Measurements from ENCODE around the gene TM4SF1. TPM values are rescaled to one million over a fixed set of nuclear protein-coding genes. Genes with fewer than 3 reads are reported as not detected.

TM4SF1 gene
- total and polyA plus RNA-seq, 2 experiments from 2014 or later, result 0.10 to 0.74 TPM

DNA sequence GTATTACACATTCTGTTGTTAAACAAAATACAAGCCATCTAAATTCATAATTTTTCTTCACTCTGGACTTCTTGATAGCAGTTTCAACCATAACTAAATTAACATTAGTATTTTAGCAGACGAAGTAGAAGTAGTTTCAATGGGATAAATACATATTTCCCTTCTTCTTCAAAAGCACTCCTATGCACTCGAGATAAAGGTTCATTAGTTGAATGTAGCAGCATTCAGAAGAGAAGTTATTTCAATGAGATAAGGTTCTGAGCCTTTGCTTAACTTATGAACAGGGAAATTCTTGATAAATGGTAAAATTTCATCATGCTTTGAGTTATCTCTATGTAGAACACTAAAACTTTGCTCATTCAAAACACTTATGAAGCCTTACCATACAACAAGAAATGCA, 55.8 kb downstream of the TM4SF1 start:
- Histone ChIP-seq H2AFZ (no peak overlapping the region), H3K9me2 (ENCODE audit: insufficient read depth) (peaks cover 4% of the 10 kb centered on the region; the same call in 1 of the 2 replicates), H3K36me3 (ENCODE audit: insufficient read depth) (no peaks in the 10 kb centered on the region), H3K79me2 (replicated peaks; ENCODE audit: insufficient read depth) (no peaks in the 10 kb centered on the region), H3K4me2 (no peak overlapping the region), H3F3A (replicated peaks; ENCODE audit: low read depth) (no peaks in the 10 kb centered on the region), H3K27me3 (ENCODE audit: insufficient read depth) (no peaks in the 10 kb centered on the region), H3K4me3 (no peak overlapping the region), H3K4me1 (ENCODE audit: insufficient read depth) (no peaks in the 10 kb centered on the region), H3K27ac (ENCODE audit: low read depth) (no peak overlapping the region), H4K20me1 (replicated peaks; ENCODE audit: insufficient read depth) (no peaks in the 10 kb centered on the region)
- Mint-ChIP-seq H3K4me1 (peaks cover 6% of the 10 kb centered on the region; the same call in 2 of the 3 replicates), H3K27me3 (ENCODE audit: insufficient read depth, low read depth, poor library complexity) (peaks cover 7% of the 10 kb centered on the region), H3K36me3 (ENCODE audit: low read depth) (no peaks in the 10 kb centered on the region; the same call in 2 of the 3 replicates), H3K4me3 (no peak overlapping the region), H3K9me3 (no peaks in the 10 kb centered on the region), H3K27ac (no peak overlapping the region)
- TF ChIP-seq, protein P1, sequence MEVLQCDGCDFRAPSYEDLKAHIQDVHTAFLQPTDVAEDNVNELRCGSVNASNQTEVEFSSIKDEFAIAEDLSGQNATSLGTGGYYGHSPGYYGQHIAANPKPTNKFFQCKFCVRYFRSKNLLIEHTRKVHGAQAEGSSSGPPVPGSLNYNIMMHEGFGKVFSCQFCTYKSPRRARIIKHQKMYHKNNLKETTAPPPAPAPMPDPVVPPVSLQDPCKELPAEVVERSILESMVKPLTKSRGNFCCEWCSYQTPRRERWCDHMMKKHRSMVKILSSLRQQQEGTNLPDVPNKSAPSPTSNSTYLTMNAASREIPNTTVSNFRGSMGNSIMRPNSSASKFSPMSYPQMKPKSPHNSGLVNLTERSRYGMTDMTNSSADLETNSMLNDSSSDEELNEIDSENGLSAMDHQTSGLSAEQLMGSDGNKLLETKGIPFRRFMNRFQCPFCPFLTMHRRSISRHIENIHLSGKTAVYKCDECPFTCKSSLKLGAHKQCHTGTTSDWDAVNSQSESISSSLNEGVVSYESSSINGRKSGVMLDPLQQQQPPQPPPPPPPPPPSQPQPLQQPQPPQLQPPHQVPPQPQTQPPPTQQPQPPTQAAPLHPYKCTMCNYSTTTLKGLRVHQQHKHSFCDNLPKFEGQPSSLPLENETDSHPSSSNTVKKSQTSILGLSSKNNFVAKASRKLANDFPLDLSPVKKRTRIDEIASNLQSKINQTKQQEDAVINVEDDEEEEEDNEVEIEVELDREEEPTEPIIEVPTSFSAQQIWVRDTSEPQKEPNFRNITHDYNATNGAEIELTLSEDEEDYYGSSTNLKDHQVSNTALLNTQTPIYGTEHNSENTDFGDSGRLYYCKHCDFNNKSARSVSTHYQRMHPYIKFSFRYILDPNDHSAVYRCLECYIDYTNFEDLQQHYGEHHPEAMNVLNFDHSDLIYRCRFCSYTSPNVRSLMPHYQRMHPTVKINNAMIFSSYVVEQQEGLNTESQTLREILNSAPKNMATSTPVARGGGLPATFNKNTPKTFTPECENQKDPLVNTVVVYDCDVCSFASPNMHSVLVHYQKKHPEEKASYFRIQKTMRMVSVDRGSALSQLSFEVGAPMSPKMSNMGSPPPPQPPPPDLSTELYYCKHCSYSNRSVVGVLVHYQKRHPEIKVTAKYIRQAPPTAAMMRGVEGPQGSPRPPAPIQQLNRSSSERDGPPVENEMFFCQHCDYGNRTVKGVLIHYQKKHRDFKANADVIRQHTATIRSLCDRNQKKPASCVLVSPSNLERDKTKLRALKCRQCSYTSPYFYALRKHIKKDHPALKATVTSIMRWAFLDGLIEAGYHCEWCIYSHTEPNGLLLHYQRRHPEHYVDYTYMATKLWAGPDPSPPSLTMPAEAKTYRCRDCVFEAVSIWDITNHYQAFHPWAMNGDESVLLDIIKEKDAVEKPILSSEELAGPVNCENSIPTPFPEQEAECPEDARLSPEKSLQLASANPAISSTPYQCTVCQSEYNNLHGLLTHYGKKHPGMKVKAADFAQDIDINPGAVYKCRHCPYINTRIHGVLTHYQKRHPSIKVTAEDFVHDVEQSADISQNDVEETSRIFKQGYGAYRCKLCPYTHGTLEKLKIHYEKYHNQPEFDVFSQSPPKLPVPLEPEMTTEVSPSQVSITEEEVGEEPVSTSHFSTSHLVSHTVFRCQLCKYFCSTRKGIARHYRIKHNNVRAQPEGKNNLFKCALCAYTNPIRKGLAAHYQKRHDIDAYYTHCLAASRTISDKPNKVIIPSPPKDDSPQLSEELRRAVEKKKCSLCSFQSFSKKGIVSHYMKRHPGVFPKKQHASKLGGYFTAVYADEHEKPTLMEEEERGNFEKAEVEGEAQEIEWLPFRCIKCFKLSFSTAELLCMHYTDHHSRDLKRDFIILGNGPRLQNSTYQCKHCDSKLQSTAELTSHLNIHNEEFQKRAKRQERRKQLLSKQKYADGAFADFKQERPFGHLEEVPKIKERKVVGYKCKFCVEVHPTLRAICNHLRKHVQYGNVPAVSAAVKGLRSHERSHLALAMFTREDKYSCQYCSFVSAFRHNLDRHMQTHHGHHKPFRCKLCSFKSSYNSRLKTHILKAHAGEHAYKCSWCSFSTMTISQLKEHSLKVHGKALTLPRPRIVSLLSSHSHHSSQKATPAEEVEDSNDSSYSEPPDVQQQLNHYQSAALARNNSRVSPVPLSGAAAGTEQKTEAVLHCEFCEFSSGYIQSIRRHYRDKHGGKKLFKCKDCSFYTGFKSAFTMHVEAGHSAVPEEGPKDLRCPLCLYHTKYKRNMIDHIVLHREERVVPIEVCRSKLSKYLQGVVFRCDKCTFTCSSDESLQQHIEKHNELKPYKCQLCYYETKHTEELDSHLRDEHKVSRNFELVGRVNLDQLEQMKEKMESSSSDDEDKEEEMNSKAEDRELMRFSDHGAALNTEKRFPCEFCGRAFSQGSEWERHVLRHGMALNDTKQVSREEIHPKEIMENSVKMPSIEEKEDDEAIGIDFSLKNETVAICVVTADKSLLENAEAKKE (CRISPR knock-in tag; IDR thresholded peaks at IDR 0.05), result no peak
- TF ChIP-seq STAT1 (IDR thresholded peaks at IDR 0.05; ENCODE audit: unreplicated experiment), result no peak
- TF ChIP-seq REST (IDR thresholded peaks at IDR 0.05; ENCODE audit: unreplicated experiment), result no peak
- TF ChIP-seq CREB1 (CRISPR knock-in tag; IDR thresholded peaks at IDR 0.05; ENCODE audit: low read depth), result no peak
- no peak for TF ChIP-seq ZNF114 (CRISPR knock-in tag; IDR thresholded peaks at IDR 0.05)
- TF ChIP-seq, protein P2, sequence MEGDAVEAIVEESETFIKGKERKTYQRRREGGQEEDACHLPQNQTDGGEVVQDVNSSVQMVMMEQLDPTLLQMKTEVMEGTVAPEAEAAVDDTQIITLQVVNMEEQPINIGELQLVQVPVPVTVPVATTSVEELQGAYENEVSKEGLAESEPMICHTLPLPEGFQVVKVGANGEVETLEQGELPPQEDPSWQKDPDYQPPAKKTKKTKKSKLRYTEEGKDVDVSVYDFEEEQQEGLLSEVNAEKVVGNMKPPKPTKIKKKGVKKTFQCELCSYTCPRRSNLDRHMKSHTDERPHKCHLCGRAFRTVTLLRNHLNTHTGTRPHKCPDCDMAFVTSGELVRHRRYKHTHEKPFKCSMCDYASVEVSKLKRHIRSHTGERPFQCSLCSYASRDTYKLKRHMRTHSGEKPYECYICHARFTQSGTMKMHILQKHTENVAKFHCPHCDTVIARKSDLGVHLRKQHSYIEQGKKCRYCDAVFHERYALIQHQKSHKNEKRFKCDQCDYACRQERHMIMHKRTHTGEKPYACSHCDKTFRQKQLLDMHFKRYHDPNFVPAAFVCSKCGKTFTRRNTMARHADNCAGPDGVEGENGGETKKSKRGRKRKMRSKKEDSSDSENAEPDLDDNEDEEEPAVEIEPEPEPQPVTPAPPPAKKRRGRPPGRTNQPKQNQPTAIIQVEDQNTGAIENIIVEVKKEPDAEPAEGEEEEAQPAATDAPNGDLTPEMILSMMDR (conservative IDR thresholded peaks at IDR 0.05; ENCODE audit: low read depth in 2 of 2), result no peak
- no peak for TF ChIP-seq EZH2 (IDR thresholded peaks at IDR 0.05; ENCODE audit: low read depth, unreplicated experiment)
- TF ChIP-seq JUNB (IDR thresholded peaks at IDR 0.05; ENCODE audit: unreplicated experiment), result no peak
- no peak for TF ChIP-seq EZH2phosphoT487 (IDR thresholded peaks at IDR 0.05; ENCODE audit: unreplicated experiment)
- no peak for TF ChIP-seq POLR2AphosphoS5 (IDR thresholded peaks at IDR 0.05; ENCODE audit: low read depth)
- TF ChIP-seq ZNF331 (CRISPR knock-in tag; IDR thresholded peaks at IDR 0.05; ENCODE audit: low read depth), result no peak
- TF ChIP-seq NANOG (IDR thresholded peaks at IDR 0.05; ENCODE audit: borderline replicate concordance), result no peak
- TF ChIP-seq ETS1 (IDR thresholded peaks at IDR 0.05), result no peak
- ATAC-seq (no peak), DNase-seq (ENCODE audit: low spot score) (no peak)
